ENCODE data around the gene HIVEP3. TPM values are rescaled to one million over a fixed set of nuclear protein-coding genes. Genes with fewer than 3 reads are reported as not detected.

HIVEP3 gene
- total RNA-seq, 1 experiment from 2014 or later: 1.4 TPM

- Histone ChIP-seq H3K27ac (ENCODE audit: insufficient read length, low read depth, low read length) (no peak overlapping the region), H4K8ac (replicated peaks; ENCODE audit: insufficient read length, low read depth, low read length) (no peak overlapping the region), H4K20me1 (ENCODE audit: control insufficient read depth, insufficient read depth, insufficient read length) (no peaks in the 10 kb centered on the region), H3K4me1 (ENCODE audit: insufficient read depth, low read length) (no peaks in the 10 kb centered on the region; the same call in 1 of the 2 replicates), H3K79me1 (ENCODE audit: insufficient read depth, low read depth, low read length, poor library complexity, severe bottlenecking) (no peaks in the 10 kb centered on the region), H3K9me3 (ENCODE audit: control insufficient read depth, low read depth, low read length) (no peaks in the 10 kb centered on the region), H2BK15ac (ENCODE audit: low read depth, low read length) (no peak overlapping the region), H2BK20ac (ENCODE audit: low read depth, low read length, poor library complexity, severe bottlenecking) (no peak overlapping the region), H3K27me3 (ENCODE audit: insufficient read depth, low read length) (no peaks in the 10 kb centered on the region), H2AFZ (ENCODE audit: low read length) (no peak overlapping the region), H3K79me2 (ENCODE audit: insufficient read depth, low read length) (no peaks in the 10 kb centered on the region), H3K23ac (ENCODE audit: insufficient read length, low read depth, low read length) (no peak overlapping the region), H2BK12ac (ENCODE audit: insufficient read length, low read depth, low read length) (no peak overlapping the region), H4K5ac (ENCODE audit: insufficient read length, low read depth, low read length) (no peak overlapping the region), H2AK5ac (ENCODE audit: insufficient read length, low read length) (no peak overlapping the region), H2BK5ac (ENCODE audit: insufficient read length, low read length) (no peak overlapping the region), H3K4ac (ENCODE audit: low read depth, low read length) (no peak overlapping the region), H3K18ac (ENCODE audit: insufficient read length, low read depth, low read length) (no peak overlapping the region), H3K23me2 (ENCODE audit: insufficient read length, low read depth, low read length, poor library complexity, severe bottlenecking) (no peaks in the 10 kb centered on the region), H3K4me2 (ENCODE audit: insufficient read depth, insufficient read length, low read length) (no peak overlapping the region), H3T11ph (ENCODE audit: low read length) (no peak overlapping the region), H3K56ac (ENCODE audit: insufficient read length, low read depth, low read length) (no peak overlapping the region), H3K9ac (ENCODE audit: extremely low read depth, insufficient read length, low read length) (no peak overlapping the region), H2BK120ac (ENCODE audit: low read depth, low read length, poor library complexity, severe bottlenecking) (no peak overlapping the region), H4K91ac (ENCODE audit: insufficient read length, low read depth, low read length) (no peak overlapping the region), H3K14ac (ENCODE audit: insufficient read depth, low read length) (no peak overlapping the region)
- no peak for TF ChIP-seq CTCF (conservative IDR thresholded peaks at IDR 0.05)
- no peak for DNase-seq
- no CpG with 5 or more reads among the region's 9 CpGs for WGBS (ENCODE audit: extremely low coverage, insufficient read length, low lambda C conversion rate)
- Mint-ChIP-seq H3K36me3 (ENCODE audit: insufficient read depth in 1 of 3, low read depth in 3 of 3) (no peaks in the 10 kb centered on the region), H3K4me3 (no peak overlapping the region; a peak in 2 of 5 replicates), H3K27ac (peak overlapping the region in 2 of 3 experiments; percentile 19 to 33; a peak in 1 of 7 replicates), H3K9me3 (no peaks in the 10 kb centered on the region; a peak in 1 of 5 replicates), H3K4me1 (peaks cover 10 to 21% of the 10 kb centered on the region in 2 experiments), H3K27me3 (ENCODE audit: low read depth) (no peaks in the 10 kb centered on the region)
Observed at GRCh38 chr1:41900603-41901444, 17.9 kb downstream of the HIVEP3 start.

Data from H9 (cell line).